ENCODE measurements around the gene DNAH14. TPM values are rescaled to one million over a fixed set of nuclear protein-coding genes. Genes with fewer than 3 reads are reported as not detected.

Gene DNAH14
- total and polyA plus RNA-seq, 2 of the 8 experiments (the other 6 are each of a cell fraction or from before 2014, with no cell fraction given): 8.4 to 40.7 TPM

- peaks cover 11% of the 10 kb centered on the region for H3K23me2 ChIP-seq (ENCODE audit: low read depth, low read length)
- WGBS, 2 experiments (ENCODE audit: extremely low coverage in 1 of 2, insufficient coverage in 1 of 2, insufficient read length in 1 of 2, insufficient replicate concordance in 2 of 2, low coverage in 1 of 2, low lambda C conversion rate in 2 of 2, missing lambda C conversion rate in 1 of 2): 64% methylated on average over 7 of the region's 7 CpGs; no CpG with 5 or more reads in 1 of the 2 experiments
- H3K4me2 ChIP-seq (ENCODE audit: insufficient read depth in 1 of 2, low read depth in 2 of 2, low read length in 2 of 2): no peak overlapping the region
- no peak overlapping the region for H3K56ac ChIP-seq (replicated peaks; ENCODE audit: insufficient read length, low read depth, low read length)
- POLR2A ChIA-PET (ENCODE audit: partially characterized antibody): no interaction called here
- H3K18ac ChIP-seq (ENCODE audit: extremely low read depth, low read length): no peak overlapping the region
- peaks cover 6 to 20% of the 10 kb centered on the region in 2 experiments for H3K79me2 ChIP-seq (ENCODE audit: control insufficient read depth in 1 of 2, insufficient read depth in 2 of 2, low read length in 2 of 2)
- peaks cover under 1 to 10% (median 4%) of the 10 kb centered on the region in 4 experiments for H3K4me1 ChIP-seq (replicated peaks in 1 of 4; ENCODE audit: control insufficient read depth in 3 of 4, insufficient read depth in 4 of 4, low read length in 3 of 4)
- H3K36me3 ChIP-seq (ENCODE audit: control insufficient read depth in 2 of 4, insufficient read depth in 4 of 4, low read length in 3 of 4): 0 out of 8 replicates have a peak, but pooled peaks cover 0 to 5% (median 0%) of the 10 kb centered on the region in 4 experiments
- no peak overlapping the region for H3K14ac ChIP-seq (ENCODE audit: insufficient read length)
- no peak overlapping the region for H3K9ac ChIP-seq (replicated peaks in 1 of 4; ENCODE audit: extremely low read depth in 1 of 4, low read depth in 3 of 4, low read length in 3 of 4)
- H3K23ac ChIP-seq (ENCODE audit: insufficient read length): no peak overlapping the region
- H3K4me3 ChIP-seq (ENCODE audit: extremely low read depth in 1 of 4, insufficient read depth in 2 of 4, low read depth in 3 of 4, low read length in 4 of 4): no peak overlapping the region
- no peak for TF ChIP-seq CHD2 (IDR thresholded peaks at IDR 0.05; ENCODE audit: low read length)
- TF ChIP-seq SP2 (IDR thresholded peaks at IDR 0.05; ENCODE audit: low read length): no peak
- TF ChIP-seq CBX5 (IDR thresholded peaks at IDR 0.05; ENCODE audit: low read depth, low read length): no peak
- TF ChIP-seq RNF2 (IDR thresholded peaks at IDR 0.05; ENCODE audit: borderline replicate concordance, low read depth, low read length, missing control alignments, poor library complexity, severe bottlenecking): no peak
- TF ChIP-seq CEBPB (IDR thresholded peaks at IDR 0.05; ENCODE audit: low read depth, low read length): no peak
- no peak for TF ChIP-seq ZNF274 (IDR thresholded peaks at IDR 0.05; ENCODE audit: borderline replicate concordance, extremely low read depth, low read length)
- TF ChIP-seq MAX (IDR thresholded peaks at IDR 0.05): no peak
- no peak for TF ChIP-seq KDM5A (IDR thresholded peaks at IDR 0.05; ENCODE audit: low read length)
- no peak for TF ChIP-seq POLR2AphosphoS5 (IDR thresholded peaks at IDR 0.05; ENCODE audit: low read depth, low read length)
- TF ChIP-seq JUN (IDR thresholded peaks at IDR 0.05; ENCODE audit: low read depth, low read length): no peak
- no peak for TF ChIP-seq NRF1 (IDR thresholded peaks at IDR 0.05; ENCODE audit: low read depth, low read length)
- TF ChIP-seq SRF (IDR thresholded peaks at IDR 0.05; ENCODE audit: low read depth, low read length): no peak
- H4K8ac ChIP-seq (ENCODE audit: extremely low read depth, insufficient read depth, low read length): no peak overlapping the region
- CTCF ChIA-PET (ENCODE audit: partially characterized antibody): interaction anchor here (1.4 to 3.7 kb wide), 2 partner anchors 11 to 22 kb away, joined by 3 to 15 read pairs; no protein-coding TSS in a partner anchor
- no peak overlapping the region for H2AFZ ChIP-seq (ENCODE audit: low read length)
- H4K91ac ChIP-seq (replicated peaks; ENCODE audit: insufficient read length, low read length): no peak overlapping the region
- no peak overlapping the region for H2BK12ac ChIP-seq (ENCODE audit: low read depth, low read length)
- H3K27ac ChIP-seq (ENCODE audit: low read depth, low read length): no peak overlapping the region
- H3K4ac ChIP-seq (replicated peaks; ENCODE audit: insufficient read length, low read depth, low read length): no peak overlapping the region
- H3K9me3 ChIP-seq (ENCODE audit: insufficient read depth in 2 of 2, low read depth in 1 of 2, low read length in 1 of 2): peaks cover 0 to 10% of the 10 kb centered on the region in 2 experiments; a peak in 3 of 4 replicates
- no peak overlapping the region for H2BK20ac ChIP-seq (ENCODE audit: low read length)
- H3K79me1 ChIP-seq (ENCODE audit: low read depth, low read length): peaks cover 3% of the 10 kb centered on the region; the same call in 1 of the 2 replicates
- DNase-seq (ENCODE audit: low read depth in 1 of 2, low spot score in 2 of 2): no peak
- no peak overlapping the region for H4K5ac ChIP-seq (ENCODE audit: insufficient read length, low read depth, low read length)
- no peak overlapping the region for H2AK5ac ChIP-seq (ENCODE audit: low read depth, low read length)
- no peak overlapping the region for H2BK15ac ChIP-seq (ENCODE audit: low read length)
- H3K27me3 ChIP-seq (replicated peaks in 1 of 4; ENCODE audit: control insufficient read depth in 3 of 4, extremely low read depth in 1 of 4, insufficient read depth in 3 of 4, low read length in 3 of 4): peaks cover 0 to 3% (median 1%) of the 10 kb centered on the region in 4 experiments; a peak in 2 of 7 replicates
- H2BK5ac ChIP-seq (ENCODE audit: low read depth, low read length): no peak overlapping the region
- FAIRE-seq: no peak
- H2BK120ac ChIP-seq (replicated peaks; ENCODE audit: low read depth, low read length): no peak overlapping the region
- peaks cover 6 to 12% of the 10 kb centered on the region in 2 experiments for H4K20me1 ChIP-seq (replicated peaks in 1 of 2; ENCODE audit: control insufficient read depth in 1 of 2, insufficient read depth in 2 of 2, low read length in 2 of 2)
Observed at GRCh38 chr1:225430301-225430700, 500.8 kb downstream of the DNAH14 start.

All from H1 (cell line).